Dermis blood vessel endothelial cell (primary cell): ENCODE data around the gene MRPL23. TPM values are rescaled to one million over a fixed set of nuclear protein-coding genes. Genes with fewer than 3 reads are reported as not detected.

ENCODE experiments used
- DNase-seq: peaks from one replicate; pipeline ENCODE4 v3.0.0; 2010
- total RNA-seq: library from RNA; depleted of rRNA; stranded (reverse); fragments of >200 nt; gene quantifications from 2 replicates; pipeline ENCODE4 v1.2.3, GENCODE V29; 2014

The MRPL23 gene
- total RNA-seq, 1 donor from 2014 or later: 128 TPM

DNA sequence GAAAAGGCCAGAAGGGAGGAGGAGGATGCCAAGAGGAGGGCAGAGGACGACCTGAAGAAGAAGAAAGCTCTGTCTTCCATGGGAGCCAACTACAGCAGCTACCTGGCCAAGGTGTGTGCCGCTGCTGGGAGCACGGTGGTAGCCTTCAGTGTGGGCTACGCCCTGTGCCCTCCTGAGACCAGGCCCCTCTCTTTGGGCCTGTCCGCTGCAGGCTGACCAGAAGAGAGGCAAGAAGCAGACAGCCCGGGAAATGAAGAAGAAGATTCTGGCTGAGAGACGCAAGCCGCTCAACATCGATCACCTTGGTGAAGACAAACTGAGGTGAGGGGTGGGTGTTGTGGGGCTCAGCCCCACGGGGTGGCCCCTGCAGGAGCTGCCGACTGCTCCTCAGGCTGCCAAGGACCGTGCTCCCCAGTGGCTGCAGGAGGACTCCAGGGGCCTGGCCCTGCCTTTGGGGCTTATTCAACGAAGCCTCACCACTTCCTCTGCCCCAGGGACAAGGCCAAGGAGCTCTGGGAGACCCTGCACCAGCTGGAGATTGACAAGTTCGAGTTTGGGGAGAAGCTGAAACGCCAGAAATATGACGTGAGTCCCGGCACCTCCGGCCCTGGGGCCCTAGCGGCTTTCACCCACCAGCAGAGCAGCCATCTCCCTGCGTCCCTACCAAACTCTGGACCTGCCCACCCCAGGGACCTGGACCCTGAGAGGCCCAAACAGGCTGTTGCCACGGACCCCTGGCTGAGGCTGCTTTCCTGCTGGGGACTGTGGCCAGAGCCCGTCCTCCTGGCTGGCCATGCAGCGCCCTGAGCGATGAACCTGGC, 12.6 kb upstream of the MRPL23 start:
- DNase-seq: no peak

DNA sequence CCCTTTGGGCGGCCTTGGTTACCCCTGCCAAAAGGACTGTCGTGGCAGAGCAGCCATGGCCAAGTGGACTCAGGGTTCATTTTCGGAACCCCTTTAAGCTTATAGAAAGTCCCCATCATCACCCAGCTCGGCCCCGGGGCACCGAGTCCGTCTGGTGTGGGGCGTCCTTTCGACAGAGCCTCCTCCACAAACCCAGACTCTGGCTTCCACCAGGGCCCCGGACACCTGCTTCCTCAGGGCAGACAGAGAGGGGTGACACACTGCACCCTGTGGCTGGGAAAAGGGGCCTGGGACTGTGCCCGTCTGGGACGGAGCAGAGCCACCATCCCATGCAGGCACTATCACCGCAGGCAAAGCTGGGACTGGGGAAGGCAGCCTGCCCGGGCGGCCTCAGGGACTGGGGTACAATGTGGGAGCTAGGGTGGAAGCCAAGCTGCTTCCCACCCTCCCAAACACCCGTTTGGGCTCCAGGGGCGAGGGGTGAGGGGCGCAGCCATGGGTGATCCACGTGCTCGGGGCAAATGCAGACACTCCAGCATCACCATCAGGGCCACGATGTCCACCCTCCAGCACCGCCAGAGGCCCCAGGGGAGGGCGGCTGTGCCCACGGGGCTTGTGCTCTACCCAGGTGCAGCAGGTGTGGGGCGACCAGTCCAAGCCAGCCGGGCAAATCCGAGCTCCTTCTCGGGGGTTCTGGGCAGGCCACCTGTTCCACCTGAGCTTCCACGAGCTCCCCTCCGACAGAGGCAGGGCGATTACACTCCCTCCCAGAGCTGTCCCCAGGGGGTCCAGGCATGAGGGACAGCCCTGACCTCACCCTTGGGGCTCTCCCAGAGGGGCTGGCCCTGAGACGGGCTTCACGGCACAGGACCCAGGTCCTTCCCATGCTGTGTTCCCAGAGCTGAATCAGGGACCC, 11.7 kb upstream of the MRPL23 start:
- no peak for DNase-seq

DNA sequence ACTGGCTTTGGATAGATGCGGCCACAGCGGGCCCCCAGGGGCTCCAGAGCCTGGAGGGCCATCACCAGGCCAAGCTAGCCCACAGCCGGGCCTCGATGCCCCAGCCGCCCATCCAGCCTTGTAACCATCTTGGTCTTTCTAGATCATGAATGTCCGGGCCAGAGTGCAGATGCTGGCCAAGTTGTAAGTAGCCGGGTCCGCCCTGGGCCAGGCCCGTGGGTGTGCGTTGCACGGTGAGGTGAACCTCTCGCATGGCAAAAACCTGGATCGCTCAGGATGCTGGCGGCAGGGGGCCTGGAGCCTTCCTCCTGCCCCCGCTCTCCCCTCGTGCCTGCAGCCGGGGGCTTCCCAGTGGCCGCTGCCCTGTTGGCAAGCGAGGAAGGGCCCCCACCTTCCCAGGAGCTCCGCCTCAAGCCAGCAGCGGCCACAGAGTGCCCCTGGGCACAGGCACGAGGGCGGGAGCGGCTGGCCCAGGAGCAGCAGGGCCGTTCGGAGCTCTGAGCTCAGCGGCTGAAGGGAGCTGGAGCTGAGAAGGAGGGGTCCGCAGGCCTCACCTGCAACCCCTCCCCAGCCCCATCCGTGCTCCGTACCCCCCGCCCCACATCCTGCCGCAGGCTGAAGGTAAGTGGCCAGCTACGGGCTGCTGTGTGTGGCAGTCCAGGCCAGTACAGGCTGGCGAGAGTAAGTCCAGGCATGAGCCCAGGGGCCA, 10.9 kb upstream of the MRPL23 start:
- DNase-seq: no peak

DNA sequence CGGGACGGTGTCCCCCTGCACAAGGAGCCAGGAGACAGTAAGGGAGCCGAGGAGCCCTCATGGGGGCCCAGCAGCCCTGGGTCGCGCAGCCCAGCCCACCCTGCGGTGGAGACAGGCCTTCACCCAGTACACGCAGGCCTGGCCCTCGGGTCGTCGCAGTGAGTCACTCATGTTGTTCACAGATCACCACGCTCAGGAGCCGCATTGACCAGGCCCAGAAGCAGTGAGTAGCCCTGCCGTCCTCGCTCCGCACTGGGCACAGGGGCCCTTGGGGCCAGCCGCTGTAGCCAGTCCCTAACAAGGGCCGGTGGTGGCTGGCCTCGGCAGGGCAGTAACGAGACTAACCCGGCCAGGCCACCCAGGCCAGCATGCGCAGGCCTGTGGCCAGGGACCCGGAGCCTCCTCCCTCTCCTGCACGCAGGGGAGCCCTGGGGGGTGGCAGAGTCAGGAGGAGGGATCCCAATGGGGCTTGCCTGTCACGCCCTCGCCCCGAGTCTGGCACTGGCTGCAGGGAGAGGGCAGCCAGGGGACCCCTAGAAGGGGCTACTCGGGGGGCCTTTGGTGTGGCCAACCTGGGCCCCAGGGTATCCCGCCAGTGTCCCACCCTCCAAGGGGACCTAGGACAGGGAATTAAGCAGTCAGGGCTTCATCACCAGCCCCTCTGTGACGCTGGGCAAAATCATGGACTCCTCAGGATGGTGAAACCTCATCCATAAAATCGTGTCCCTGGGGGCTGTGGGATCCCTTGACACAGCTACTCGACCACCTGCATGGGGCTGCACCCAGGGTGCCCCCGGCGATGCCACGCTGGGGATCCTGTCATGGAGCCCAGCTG, 10.1 kb upstream of the MRPL23 start:
- no peak for DNase-seq

DNA sequence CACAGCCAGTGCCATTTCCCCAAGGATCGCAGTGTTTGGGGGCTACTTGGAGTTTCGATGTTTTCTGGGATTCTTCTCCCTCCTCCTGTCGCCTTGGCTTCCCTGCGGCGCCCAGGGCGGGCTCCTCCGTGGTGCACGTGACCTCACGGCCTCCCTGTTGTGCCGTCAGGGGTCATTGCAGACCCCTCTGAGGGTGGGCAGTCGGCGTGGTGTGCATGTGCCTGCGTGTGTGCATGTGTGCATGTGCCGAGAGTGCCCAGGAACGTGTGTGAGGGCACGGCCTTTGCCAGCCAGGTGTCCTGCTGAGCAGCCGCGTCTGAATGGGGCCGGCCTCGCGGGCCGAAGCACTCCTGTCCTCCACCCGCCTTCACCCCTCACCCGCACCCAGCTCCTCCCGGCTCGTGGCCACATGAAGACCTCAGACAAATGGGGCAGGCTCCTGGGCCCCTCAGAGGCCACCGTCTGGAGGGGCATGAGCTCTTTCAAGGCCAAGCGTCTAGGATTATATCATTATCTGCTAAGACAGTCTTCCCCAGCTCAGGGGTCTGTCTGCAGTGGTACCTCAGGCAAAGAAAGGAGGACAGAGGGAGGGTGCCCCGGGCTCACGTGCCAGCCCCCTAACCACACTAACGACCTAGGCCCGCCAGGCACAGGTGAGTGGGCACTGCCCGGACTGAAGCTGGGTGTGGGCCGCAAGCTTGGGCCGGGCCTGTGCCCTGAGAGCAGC, 9.4 kb upstream of the MRPL23 start:
- DNase-seq: no peak

DNA sequence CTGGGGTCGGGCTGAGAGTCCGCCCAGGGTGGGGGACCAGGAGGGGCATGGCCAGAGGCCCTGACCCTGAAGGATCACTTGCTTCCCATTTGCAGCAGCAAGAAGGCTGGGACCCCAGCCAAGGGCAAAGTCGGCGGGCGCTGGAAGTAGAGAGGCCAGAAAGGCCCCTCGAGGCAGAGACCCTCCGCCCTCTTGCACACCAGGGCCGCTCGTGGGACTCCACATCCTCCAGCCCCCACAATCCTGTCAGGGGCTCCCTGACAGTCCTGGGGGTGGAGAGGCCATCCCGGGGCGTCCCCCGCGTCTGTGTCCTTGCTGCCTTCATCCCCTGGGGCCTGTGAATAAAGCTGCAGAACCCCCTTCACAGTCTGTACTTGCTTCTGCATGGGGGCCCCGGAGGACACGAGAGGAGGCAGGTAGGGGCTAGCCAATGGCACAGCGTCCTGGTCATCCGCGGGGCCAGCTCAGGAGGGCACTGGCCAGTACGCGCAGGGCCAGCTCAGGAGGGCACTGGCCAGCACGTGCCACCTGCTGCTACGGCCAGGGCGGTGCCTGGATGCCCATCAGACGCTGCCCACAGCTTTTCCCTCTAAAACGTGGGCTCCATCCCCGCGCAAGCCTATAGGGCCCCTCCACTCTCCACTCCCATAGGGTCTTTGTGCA, 8.7 kb upstream of the MRPL23 start:
- no peak for DNase-seq

DNA sequence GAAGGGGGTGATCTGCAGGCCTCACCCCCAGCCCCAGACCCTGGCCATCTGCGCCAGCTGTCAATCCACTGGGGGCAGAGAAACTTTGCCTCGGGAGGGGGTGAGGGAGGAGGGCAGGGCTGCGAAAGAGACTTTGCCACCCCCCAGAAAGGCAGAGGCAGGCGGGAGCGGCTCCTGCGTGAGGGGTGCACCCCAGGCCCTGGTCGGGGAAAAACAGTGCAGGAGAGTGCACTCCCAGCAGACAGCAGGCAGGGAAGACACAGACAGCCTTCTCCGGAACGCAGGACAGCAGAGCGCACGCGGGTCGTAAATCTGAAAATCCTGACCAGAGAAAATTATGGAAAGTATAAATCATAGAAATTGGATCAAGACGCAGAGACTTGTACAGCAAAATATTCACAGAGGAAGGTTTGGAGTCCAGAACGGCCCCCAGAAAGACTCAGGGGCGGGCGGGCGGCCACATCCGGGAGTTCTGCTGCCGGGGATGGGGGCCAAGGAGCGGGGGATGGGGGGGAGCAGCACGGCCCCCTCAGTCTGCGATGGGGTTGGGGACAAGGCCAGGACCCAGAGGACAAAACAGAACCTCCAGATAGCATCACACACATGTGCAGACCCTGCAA, 8.0 kb upstream of the MRPL23 start:
- DNase-seq: no peak

DNA sequence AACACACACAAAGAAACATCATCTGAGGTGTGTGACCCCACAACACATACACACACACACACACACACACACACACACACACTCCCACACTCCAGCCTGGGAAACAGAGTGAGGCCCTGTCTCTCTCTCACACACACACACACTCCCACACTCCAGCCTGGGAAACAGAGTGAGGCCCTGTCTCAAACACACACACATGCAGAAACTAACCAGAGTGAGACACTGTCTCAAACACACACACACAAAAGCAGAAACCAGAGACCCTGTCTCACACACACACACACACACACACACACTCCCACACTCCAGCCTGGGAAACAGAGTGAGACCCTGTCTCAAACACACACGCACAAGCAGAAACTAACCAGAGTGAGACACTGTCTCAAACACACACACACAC, 7.3 kb upstream of the MRPL23 start:
- DNase-seq: peak; percentile 51

DNA sequence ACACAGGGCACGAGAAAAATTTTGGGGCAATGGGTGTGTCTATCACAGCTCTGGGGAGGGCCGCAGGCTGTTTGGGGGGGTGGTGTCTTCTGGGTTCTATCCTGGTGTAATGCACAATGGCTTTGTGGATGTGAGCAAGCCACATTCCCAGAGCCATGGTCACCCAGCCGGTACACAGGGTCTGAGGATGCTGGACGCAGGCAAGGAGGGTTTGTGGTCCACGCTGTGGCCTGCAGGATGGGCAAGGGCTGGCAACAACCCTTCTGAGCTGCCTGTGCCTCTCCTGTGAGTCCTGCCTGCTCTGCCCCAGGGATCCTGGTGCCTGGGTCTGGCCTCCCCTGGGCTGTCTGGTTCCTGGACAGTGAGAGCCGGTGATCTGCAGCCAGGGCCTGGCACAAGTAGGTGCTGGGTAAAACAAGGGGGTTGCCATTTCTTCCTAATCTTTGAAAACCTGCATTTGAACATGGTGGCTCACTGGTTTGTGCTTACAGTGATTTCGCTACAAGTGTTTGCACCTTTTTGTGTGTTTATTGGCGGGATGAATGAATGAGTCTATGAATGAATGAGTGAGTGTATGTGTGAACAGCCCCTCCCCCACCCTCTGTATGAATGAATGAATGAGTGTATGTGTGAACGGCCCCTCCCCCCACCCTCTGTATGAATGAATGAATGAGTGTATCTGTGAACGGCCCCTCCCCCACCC, 4.4 kb upstream of the MRPL23 start:
- no peak for DNase-seq

DNA sequence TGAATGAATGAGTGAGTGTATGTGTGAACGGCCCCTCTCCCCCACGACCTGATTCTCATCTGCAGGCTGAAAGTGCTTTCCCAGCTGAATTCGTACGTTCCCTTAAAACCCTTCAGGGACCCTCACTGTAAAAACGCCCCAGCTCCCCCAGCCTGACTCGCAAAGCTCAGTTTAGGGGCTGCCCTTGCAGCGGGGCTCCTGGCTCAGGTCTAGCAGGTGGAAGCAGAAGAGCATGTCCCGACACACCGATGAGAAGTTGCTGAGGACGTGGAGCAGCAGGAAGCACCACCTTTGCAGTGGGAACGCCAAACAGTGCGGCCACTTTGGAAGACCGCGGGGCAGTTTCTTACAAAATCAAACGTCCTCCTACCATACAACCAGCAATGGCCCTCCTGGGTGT, 3.6 kb upstream of the MRPL23 start:
- DNase-seq: no peak

DNA sequence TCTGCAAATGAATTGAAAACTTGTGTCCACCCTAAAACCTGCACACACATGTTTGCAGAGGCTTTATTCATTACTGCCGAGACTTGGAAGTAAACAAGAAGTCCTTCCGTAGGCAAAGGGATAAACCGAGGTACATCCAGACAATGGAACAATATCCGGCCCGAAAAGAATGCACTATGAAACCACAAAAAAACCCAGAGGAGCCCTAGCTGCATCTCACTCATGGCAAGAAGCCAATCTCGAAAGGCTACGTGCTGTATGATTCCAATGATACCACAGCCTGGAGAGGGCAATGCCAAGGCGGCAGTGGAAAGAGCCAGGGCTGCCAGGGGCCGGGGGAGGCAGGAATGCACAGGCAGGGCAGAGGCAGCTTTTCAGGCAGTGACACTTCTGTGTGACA, 3.2 kb upstream of the MRPL23 start:
- DNase-seq: peak; percentile 66

DNA sequence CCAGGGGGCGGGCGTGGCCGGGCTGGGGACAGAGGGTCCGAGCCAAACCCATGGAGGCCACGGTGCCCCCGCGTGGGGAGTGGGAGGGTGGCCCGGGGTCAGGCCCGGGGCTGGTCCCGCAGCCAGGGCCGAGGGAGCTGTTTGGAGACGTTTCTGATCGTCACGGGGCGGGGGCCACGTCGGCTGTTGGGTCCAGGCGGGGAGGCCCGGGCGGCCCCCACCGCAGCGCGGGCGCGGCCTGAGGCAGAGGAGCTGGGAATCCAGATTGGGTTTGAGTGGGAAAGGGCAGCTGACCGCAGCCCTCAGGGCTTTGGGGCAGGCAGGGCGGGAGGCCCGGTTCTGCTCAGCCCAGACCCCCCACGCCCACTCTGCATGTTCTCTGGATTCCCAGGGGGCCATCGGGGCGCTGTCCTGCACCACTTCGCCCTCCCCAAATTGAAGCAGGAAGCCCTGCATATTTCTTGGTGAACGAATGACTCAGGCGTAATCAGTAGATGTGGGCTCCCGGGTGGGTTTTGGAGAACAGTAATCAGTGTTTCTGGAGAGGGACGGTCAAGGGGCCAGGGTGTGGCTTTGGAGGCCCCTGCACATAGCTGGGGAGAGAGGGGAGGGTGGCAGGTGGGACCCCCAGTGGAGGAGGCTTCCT, 583 bp downstream of the MRPL23 start:
- no peak for DNase-seq

DNA sequence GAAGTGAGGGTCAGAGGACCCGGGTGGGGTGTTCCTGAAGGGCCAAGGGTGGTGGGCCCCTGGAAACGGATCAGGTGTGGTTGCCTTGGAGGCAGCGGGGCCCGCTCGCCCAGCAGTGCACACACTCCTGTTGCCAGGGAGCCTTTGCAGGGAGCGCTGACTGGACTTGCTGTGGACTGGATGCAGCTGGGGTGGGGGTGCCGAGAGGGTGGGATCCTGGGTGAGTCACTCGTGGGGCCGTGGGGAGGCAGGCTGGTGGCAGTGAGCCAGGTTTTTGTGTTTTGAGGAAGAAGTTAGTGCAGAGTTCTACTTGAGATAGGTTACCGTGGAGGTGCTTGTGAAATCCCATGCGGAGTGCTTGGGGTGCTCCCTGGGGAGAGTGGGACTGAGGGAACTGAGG, 1.3 kb downstream of the MRPL23 start:
- no peak for DNase-seq

DNA sequence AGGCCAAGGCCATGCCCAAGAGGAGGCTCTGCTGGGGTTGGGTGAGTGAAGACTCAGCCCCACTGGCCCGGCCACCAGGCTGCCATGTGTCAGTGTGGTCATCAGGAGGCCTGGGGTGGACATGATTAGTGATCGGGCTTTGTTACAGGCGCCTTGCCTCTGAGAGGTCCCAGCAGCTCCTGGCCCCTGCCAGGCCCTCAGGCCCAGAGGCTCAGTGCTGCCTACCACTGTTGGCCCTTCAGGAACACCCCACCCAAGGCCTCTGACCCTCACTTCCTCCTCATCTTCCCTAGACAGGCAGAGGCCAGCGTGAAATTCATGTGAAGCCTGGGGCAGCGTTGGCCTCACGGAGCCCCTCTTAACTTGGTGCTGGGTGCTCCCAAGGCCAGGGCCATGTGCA, 2.2 kb downstream of the MRPL23 start:
- no peak for DNase-seq

DNA sequence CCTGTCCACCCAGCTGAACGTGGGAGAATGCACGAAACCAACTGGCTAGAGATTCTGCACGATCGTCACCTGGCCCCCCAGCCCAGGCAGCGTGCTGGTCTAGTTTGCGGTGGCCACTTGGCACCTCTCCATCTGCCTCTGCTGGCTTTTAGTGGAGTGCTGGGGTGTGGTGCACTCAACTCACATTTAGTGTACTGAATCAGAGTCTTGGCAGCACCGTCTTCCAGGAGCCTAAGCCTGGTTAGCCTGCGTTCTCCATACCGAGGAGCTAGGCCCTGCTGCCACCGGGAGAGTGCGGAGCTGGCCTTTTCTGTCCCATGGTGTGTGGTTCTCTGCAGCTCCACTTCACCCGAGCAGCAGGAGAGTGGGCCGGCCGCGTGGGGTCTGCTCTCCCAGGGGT, 2.8 kb downstream of the MRPL23 start:
- DNase-seq: no peak

DNA sequence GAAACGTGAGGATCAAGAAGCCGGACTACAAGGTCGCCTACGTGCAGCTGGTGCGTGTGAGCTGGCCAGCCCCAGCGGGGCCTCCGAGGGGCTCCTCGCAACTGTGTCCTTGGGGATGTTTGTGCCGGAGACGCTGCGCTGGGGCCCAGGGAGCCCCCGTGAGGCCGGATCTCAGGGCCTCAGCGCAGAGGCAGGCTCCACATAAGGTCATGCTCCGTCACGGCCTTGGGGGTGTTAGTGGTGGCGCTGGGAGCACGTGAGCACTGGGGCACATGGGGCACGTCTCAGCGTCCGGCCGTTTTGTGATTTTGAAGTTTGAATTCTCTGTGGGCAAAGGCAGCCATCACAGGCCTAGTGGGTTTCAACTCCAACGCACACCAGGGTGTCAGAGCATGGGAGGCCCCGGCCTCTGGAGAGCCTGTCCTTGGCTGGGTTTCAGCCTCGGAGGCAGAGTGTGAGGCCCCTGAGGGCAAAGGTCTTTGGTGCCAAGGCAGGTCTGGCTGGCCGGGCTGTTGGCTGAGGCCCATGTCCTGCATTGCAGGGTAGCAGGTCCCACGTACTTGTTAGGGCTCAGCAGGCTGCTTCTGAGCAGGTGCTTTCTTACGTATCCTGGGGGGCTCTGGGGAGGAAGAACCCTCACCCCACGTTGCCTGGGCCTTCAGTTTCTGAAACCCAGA, 5.8 kb downstream of the MRPL23 start:
- no peak for DNase-seq

DNA sequence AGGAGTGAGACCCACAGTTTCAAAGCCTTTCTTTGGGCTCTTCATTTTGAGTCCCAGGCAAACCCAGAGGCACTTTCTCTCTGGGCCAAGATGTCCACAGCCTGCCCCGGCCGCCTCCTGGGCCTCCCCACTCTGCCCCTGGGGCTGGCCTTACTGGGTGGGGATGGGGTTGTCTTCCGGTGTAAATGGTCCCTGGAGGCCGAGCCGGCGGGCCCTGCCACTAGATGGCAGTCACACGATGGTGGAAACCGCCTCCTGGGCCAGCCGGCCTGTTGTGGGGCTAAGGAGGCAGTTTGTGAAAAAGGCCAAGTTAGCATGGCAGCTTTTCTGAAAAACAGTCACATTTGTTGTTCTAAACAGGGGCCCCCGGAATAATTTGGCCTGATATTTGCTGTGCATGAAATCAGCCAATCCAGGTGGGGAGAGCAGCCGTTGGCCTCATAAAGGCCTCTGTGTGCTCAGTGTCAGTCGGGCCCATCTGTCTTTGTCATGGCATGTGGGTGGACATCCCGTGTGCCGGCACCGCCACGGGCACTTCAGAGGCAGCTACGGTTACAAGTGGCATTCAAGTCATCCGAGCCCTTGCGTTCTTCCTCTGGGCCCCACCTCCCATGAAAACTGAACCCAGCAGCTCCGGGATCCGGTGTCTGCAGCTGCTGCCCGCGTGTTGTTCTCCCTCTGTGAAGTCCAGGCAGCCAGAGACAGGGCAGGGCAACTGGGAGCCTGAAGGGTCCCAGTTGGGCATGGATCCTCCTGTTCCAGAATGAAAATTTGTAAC, 6.5 kb downstream of the MRPL23 start:
- DNase-seq: peak; percentile 14

DNA sequence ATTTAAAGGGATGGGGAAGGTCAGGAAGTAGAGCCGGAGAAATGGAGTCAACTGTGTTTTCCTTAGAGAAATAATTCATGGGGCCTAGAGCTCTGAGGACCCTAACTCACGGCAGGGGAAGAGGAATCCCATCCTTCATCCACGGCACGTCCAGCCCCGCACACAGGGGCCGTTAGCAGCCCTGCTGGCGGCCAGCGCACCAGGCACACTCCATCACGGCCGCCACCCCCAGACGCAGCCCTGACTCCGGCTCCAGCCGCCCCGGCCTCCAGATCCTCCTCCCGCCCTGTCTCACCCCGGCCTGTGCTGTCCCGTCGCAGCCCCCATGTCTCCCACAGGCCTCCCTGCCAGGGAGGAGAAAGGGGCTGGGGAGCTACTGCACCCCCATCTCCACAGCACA, 11.2 kb downstream of the MRPL23 start:
- no peak for DNase-seq
